ENCODE data around the gene LYSMD2. TPM values are rescaled to one million over a fixed set of nuclear protein-coding genes. Genes with fewer than 3 reads are reported as not detected.
"Not testable (repeated sequence)": the region's sequence is repeated elsewhere in the genome, so short reads cannot be mapped to it uniquely, and the experiment has no call there.

LYSMD2 gene
- total RNA-seq: 10 to 100 TPM; 33.0 to 35.2 TPM
- 10 to 100 TPM; 63.0 to 70.8 TPM for polyA plus RNA-seq

GRCh38 chr15:51737522-51738305 is at the start of gene LYSMD2:
TSS of gene LYSMD2 (minus strand) at chr15:51737655. CDS start at chr15:51737622, 33 bp downstream.
- Mint-ChIP-seq H3K4me3 (peak within 1 kb of the TSS; percentile 90 to 97 (median 92)), H3K27me3 (no peaks in the 10 kb centered on the region), H3K9me3 (no peaks in the 10 kb centered on the region), H3K27ac (peak within 1 kb of the TSS; percentile 97 to 98 (median 98)), H3K4me1 (peaks cover 42 to 63% (median 51%) of the 10 kb centered on the region in 4 donors), H3K36me3 (peaks cover 0 to 15% of the 10 kb centered on the region in 2 donors)
- H3K4me3 ChIP-seq (ENCODE audit: low read length in 2 of 2): peak within 1 kb of the TSS; percentile 57 to 62
- H3K27me3 ChIP-seq (ENCODE audit: insufficient read depth, low read length): no peaks in the 10 kb centered on the region
- H3K27ac ChIP-seq (ENCODE audit: low read depth, low read length): peak within 1 kb of the TSS; percentile 65
- intact Hi-C loops (cut with micrococcal nuclease): loop anchor here (1.0 to 10.0 kb wide), 4 partner anchors 14 to 787 kb away; partner anchors contain the start of genes MYO5A, TMOD2 and TMOD3
- H3K36me3 ChIP-seq (ENCODE audit: insufficient read depth, low read length): no peaks in the 10 kb centered on the region
- POLR2A ChIA-PET (ENCODE audit: partially characterized antibody): interaction anchor here (0.6 to 3.5 kb wide), 21 partner anchors 8 to 790 kb away, joined by 3 to 31 read pairs (median 6); partner anchors contain the start of genes LEO1 and TMOD2
- CTCF ChIA-PET (ENCODE audit: partially characterized antibody): interaction anchor here (1.8 to 4.0 kb wide), 4 partner anchors 17 to 88 kb away, joined by 4 to 38 read pairs (median 20); partner anchors contain the start of gene TMOD2
- H3K4me1 ChIP-seq (ENCODE audit: insufficient read depth, low read length): peaks cover 63% of the 10 kb centered on the region
- peak; percentile 66 to 75 (median 72) for DNase-seq
- H3K9me3 ChIP-seq (ENCODE audit: control insufficient read depth in 1 of 2, low read length in 2 of 2): no peaks in the 10 kb centered on the region

GRCh38 chr15:51787130-51787529 is 49.7 kb upstream of the LYSMD2 start:
- DNase-seq; H3K27me3 ChIP-seq (ENCODE audit: insufficient read depth, low read length); H3K4me1 ChIP-seq (ENCODE audit: insufficient read depth, low read length); H3K36me3 ChIP-seq (ENCODE audit: insufficient read depth, low read length); H3K27ac Mint-ChIP-seq; intact Hi-C loops (cut with micrococcal nuclease); H3K27ac ChIP-seq (ENCODE audit: low read depth, low read length); H3K27me3 Mint-ChIP-seq; H3K9me3 ChIP-seq (ENCODE audit: control insufficient read depth in 1 of 2, low read length in 2 of 2); H3K4me1 Mint-ChIP-seq; H3K4me3 ChIP-seq (ENCODE audit: low read length in 2 of 2); H3K4me3 Mint-ChIP-seq; POLR2A ChIA-PET (ENCODE audit: partially characterized antibody): not testable (repeated sequence)
- Mint-ChIP-seq H3K9me3 (peaks cover 0 to 12% (median 0%) of the 10 kb centered on the region in 8 donors), H3K36me3 (peaks cover 20 to 44% of the 10 kb centered on the region in 2 donors)
- CTCF ChIA-PET (ENCODE audit: partially characterized antibody): interaction anchor here (3.0 kb wide), 1 partner anchor 10 kb away, joined by 10 read pairs; no protein-coding TSS in a partner anchor

- Mint-ChIP-seq H3K36me3 (peaks cover 42 to 70% of the 10 kb centered on the region in 2 donors), H3K27ac (no peak overlapping the region), H3K4me1 (peaks cover 0 to 4% (median 0%) of the 10 kb centered on the region in 4 donors), H3K4me3 (no peak overlapping the region), H3K9me3 (no peaks in the 10 kb centered on the region), H3K27me3 (no peaks in the 10 kb centered on the region)
- Histone ChIP-seq H3K9me3 (ENCODE audit: control insufficient read depth in 1 of 2, low read length in 2 of 2) (no peaks in the 10 kb centered on the region), H3K27ac (ENCODE audit: low read depth, low read length) (no peak overlapping the region), H3K4me1 (ENCODE audit: insufficient read depth, low read length) (no peaks in the 10 kb centered on the region), H3K36me3 (ENCODE audit: insufficient read depth, low read length) (no peaks in the 10 kb centered on the region), H3K4me3 (ENCODE audit: low read length in 2 of 2) (no peak overlapping the region), H3K27me3 (ENCODE audit: insufficient read depth, low read length) (no peaks in the 10 kb centered on the region)
- intact Hi-C loops (cut with micrococcal nuclease): no loop called here
- ChIA-PET POLR2A (ENCODE audit: partially characterized antibody) (no interaction called here), CTCF (ENCODE audit: partially characterized antibody) (interaction anchor here (4.1 kb wide), 1 partner anchor 134 kb away, joined by 16 read pairs; no protein-coding TSS in a partner anchor)
- no peak for DNase-seq
These were observed 46.5 kb upstream of the LYSMD2 start for GRCh38 chr15:51783967-51784366.

GRCh38 chr15:51782357-51782896 is 45.0 kb upstream of the LYSMD2 start:
- no peaks in the 10 kb centered on the region for H3K4me1 ChIP-seq (ENCODE audit: insufficient read depth, low read length)
- Mint-ChIP-seq H3K36me3 (peaks cover 39 to 61% of the 10 kb centered on the region in 2 donors), H3K4me3 (no peak overlapping the region), H3K9me3 (no peaks in the 10 kb centered on the region), H3K4me1 (peaks cover 0 to 4% (median 0%) of the 10 kb centered on the region in 4 donors), H3K27me3 (no peaks in the 10 kb centered on the region), H3K27ac (no peak overlapping the region)
- CTCF ChIA-PET (ENCODE audit: partially characterized antibody): interaction anchor here (4.1 kb wide), 1 partner anchor 133 kb away, joined by 16 read pairs; no protein-coding TSS in a partner anchor
- POLR2A ChIA-PET (ENCODE audit: partially characterized antibody): no interaction called here
- H3K27ac ChIP-seq (ENCODE audit: low read depth, low read length): no peak overlapping the region
- H3K27me3 ChIP-seq (ENCODE audit: insufficient read depth, low read length): no peaks in the 10 kb centered on the region
- DNase-seq: no peak
- intact Hi-C loops (cut with micrococcal nuclease): no loop called here
- H3K9me3 ChIP-seq (ENCODE audit: control insufficient read depth in 1 of 2, low read length in 2 of 2): no peaks in the 10 kb centered on the region
- H3K36me3 ChIP-seq (ENCODE audit: insufficient read depth, low read length): no peaks in the 10 kb centered on the region
- H3K4me3 ChIP-seq (ENCODE audit: low read length in 2 of 2): no peak overlapping the region

GRCh38 chr15:51781506-51781905 is 44.1 kb upstream of the LYSMD2 start:
- POLR2A ChIA-PET (ENCODE audit: partially characterized antibody): interaction anchor here (2.1 kb wide), 1 partner anchor 44 kb away, joined by 7 read pairs; the partner anchor contains the start of gene LYSMD2
- Mint-ChIP-seq H3K4me1 (peaks cover 0 to 4% (median 2%) of the 10 kb centered on the region in 4 donors), H3K36me3 (peaks cover 44 to 62% of the 10 kb centered on the region in 2 donors), H3K27ac (no peak overlapping the region), H3K4me3 (peak overlapping the region in 1 of 8 donors; percentile 38), H3K9me3 (no peaks in the 10 kb centered on the region), H3K27me3 (no peaks in the 10 kb centered on the region)
- Histone ChIP-seq H3K27ac (ENCODE audit: low read depth, low read length) (no peak overlapping the region), H3K4me3 (ENCODE audit: low read length in 2 of 2) (no peak overlapping the region), H3K36me3 (ENCODE audit: insufficient read depth, low read length) (no peaks in the 10 kb centered on the region), H3K4me1 (ENCODE audit: insufficient read depth, low read length) (no peaks in the 10 kb centered on the region), H3K9me3 (ENCODE audit: control insufficient read depth in 1 of 2, low read length in 2 of 2) (no peaks in the 10 kb centered on the region), H3K27me3 (ENCODE audit: insufficient read depth, low read length) (no peaks in the 10 kb centered on the region)
- intact Hi-C loops (cut with micrococcal nuclease): no loop called here
- CTCF ChIA-PET (ENCODE audit: partially characterized antibody): interaction anchor here (3.7 kb wide), 1 partner anchor 131 kb away, joined by 31 read pairs; no protein-coding TSS in a partner anchor
- peak in 1 of 5 donors; percentile 5 for DNase-seq

- Mint-ChIP-seq H3K4me3 (no peak overlapping the region), H3K4me1 (peaks cover 4 to 9% (median 7%) of the 10 kb centered on the region in 4 donors), H3K27me3 (no peaks in the 10 kb centered on the region), H3K9me3 (no peaks in the 10 kb centered on the region), H3K27ac (no peak overlapping the region), H3K36me3 (peaks cover 48 to 56% of the 10 kb centered on the region in 2 donors)
- POLR2A ChIA-PET (ENCODE audit: partially characterized antibody): interaction anchor here (2.1 kb wide), 1 partner anchor 43 kb away, joined by 7 read pairs; the partner anchor contains the start of gene LYSMD2
- Histone ChIP-seq H3K4me1 (ENCODE audit: insufficient read depth, low read length) (no peaks in the 10 kb centered on the region), H3K9me3 (ENCODE audit: control insufficient read depth in 1 of 2, low read length in 2 of 2) (no peaks in the 10 kb centered on the region), H3K27me3 (ENCODE audit: insufficient read depth, low read length) (no peaks in the 10 kb centered on the region), H3K36me3 (ENCODE audit: insufficient read depth, low read length) (no peaks in the 10 kb centered on the region), H3K27ac (ENCODE audit: low read depth, low read length) (no peak overlapping the region), H3K4me3 (ENCODE audit: low read length in 2 of 2) (no peak overlapping the region)
- CTCF ChIA-PET (ENCODE audit: partially characterized antibody): interaction anchor here (0.5 to 3.7 kb wide), 3 partner anchors 124 to 892 kb away, joined by 3 to 31 read pairs (median 4); no protein-coding TSS in a partner anchor
- DNase-seq: no peak
- intact Hi-C loops (cut with micrococcal nuclease): no loop called here
These were observed 43.2 kb upstream of the LYSMD2 start for GRCh38 chr15:51780636-51781035.

Measured in CD4-positive, alpha-beta memory T cell (primary cell).